Keratinocyte (primary cell): ENCODE results near the gene DNASE1L2. TPM values are rescaled to one million over a fixed set of nuclear protein-coding genes. Genes with fewer than 3 reads are reported as not detected.
"Not testable (repeated sequence)": the region's sequence is repeated elsewhere in the genome, so short reads cannot be mapped to it uniquely, and the experiment has no call there.

Source experiments
- DNase-seq: peaks from one replicate; pipeline ENCODE4 v3.0.0-alpha.2; 2011; ENCODE audit warnings: low read depth, missing footprints, low spot score
- FAIRE-seq: peaks from 2 replicates; lab custom pipeline; 2011; peaks lifted over from hg19 to GRCh38; lab: Jason Lieb, UNC
- H2AFZ ChIP-seq: 2 replicates; pipeline ENCODE4 v1.6.0; 2012; ENCODE audit warnings: low read length, control low read depth, inconsistent platforms; ENCODE audit not compliant: control insufficient read depth
- H3K27ac ChIP-seq: 2 replicates; pipeline ENCODE4 v1.5.1; 2011; ENCODE audit warnings: low read length; ENCODE audit not compliant: control insufficient read depth, insufficient read depth
- H3K27me3 ChIP-seq: 3 replicates; pipeline ENCODE4 v1.6.0; 2011; ENCODE audit warnings: low read length; ENCODE audit not compliant: control insufficient read depth, insufficient read depth; ENCODE audit errors: extremely low read depth
- H3K36me3 ChIP-seq, 2 experiments: 2 replicates in 1 of 2; 3 replicates in 1 of 2; pipeline ENCODE4 v1.5.1; 2011; ENCODE audit warnings: low read length in 2 of 2, mild to moderate bottlenecking in 1 of 2; ENCODE audit not compliant: control insufficient read depth in 2 of 2, insufficient read depth in 2 of 2; ENCODE audit errors: extremely low read depth in 1 of 2
- H3K4me1 ChIP-seq: 3 replicates; pipeline ENCODE4 v1.5.1; 2011; ENCODE audit warnings: low read length; ENCODE audit not compliant: control insufficient read depth, insufficient read depth; ENCODE audit errors: extremely low read depth
- H3K4me2 ChIP-seq: 3 replicates; pipeline ENCODE4 v1.6.0; 2011; ENCODE audit warnings: low read depth, low read length; ENCODE audit not compliant: control insufficient read depth, insufficient read depth; ENCODE audit errors: extremely low read depth
- H3K4me3 ChIP-seq, 3 experiments: fragments of 200-600 bp in 1 of 3; sonication (generic) in 1 of 3; 2 replicates in 2 of 3; 3 replicates in 1 of 3; pipeline ENCODE4 v1.5.1; 2011 to 2016; ENCODE audit warnings: low read length in 3 of 3, mild to moderate bottlenecking in 3 of 3, control low read depth in 2 of 3, inconsistent platforms in 1 of 3, low read depth in 1 of 3, mixed read lengths in 1 of 3, mixed run types in 1 of 3, moderate library complexity in 1 of 3; ENCODE audit not compliant: control insufficient read depth in 2 of 3, insufficient read depth in 2 of 3; ENCODE audit errors: extremely low read depth in 1 of 3
- H3K79me2 ChIP-seq: 2 replicates; pipeline ENCODE4 v1.6.0; 2012; ENCODE audit warnings: low read length; ENCODE audit not compliant: control insufficient read depth, insufficient read depth
- H3K9ac ChIP-seq: 3 replicates; pipeline ENCODE4 v1.6.0; 2011; ENCODE audit warnings: low read length; ENCODE audit not compliant: control insufficient read depth, insufficient read depth; ENCODE audit errors: extremely low read depth
- H3K9me1 ChIP-seq: 3 replicates; pipeline ENCODE4 v1.6.0; 2011; ENCODE audit warnings: low read length; ENCODE audit not compliant: control insufficient read depth, insufficient read depth; ENCODE audit errors: extremely low read depth
- H3K9me3 ChIP-seq: 2 replicates; pipeline ENCODE4 v1.5.1; 2012; ENCODE audit warnings: low read depth, low read length; ENCODE audit not compliant: control insufficient read depth
- H4K20me1 ChIP-seq: 3 replicates; pipeline ENCODE4 v1.6.0; 2011; ENCODE audit warnings: low read length; ENCODE audit not compliant: control insufficient read depth, insufficient read depth; ENCODE audit errors: extremely low read depth
- EZH2 ChIP-seq: IDR thresholded peaks from one replicate; pipeline ENCODE4 v1.6.1; 2012; ENCODE audit warnings: inconsistent platforms, mild to moderate bottlenecking, low read length, moderate library complexity
- dilution Hi-C: fragments of 300-500 bp; cut with MboI; formaldehyde crosslinking; loops from one replicate; pipeline ENCODE4 v1.7.0; 2020; ENCODE audit warnings: low sequenced_read_pairs; ENCODE audit not compliant: extremely low pct_ligation_motif_present
- polyA plus RNA-seq, 5 experiments: library from polyadenylated mRNA; depleted of rRNA in 3 of 5; stranded (reverse) in 3 of 5; stranded (forward) in 1 of 5; unstranded in 1 of 5; fragments of >200 nt; gene quantifications; 1 replicate in 1 of 5; 2 replicates in 3 of 5; 3 replicates in 1 of 5; pipeline versions ENCODE4 v1.2.1 to v1.2.3, GENCODE V29; 2011 to 2012; ENCODE audit warnings: missing spikeins in 2 of 5, low read depth in 1 of 5, low replicate concordance in 1 of 5
- TF ChIP-seq, protein P1 (sequence below), 3 experiments: IDR thresholded peaks in 1 of 3; conservative IDR thresholded peaks in 1 of 3; optimal IDR thresholded peaks in 1 of 3; 2 replicates in 2 of 3; 3 replicates in 1 of 3; pipeline versions ENCODE3 to v1.5.1; 2011; ENCODE audit warnings: low read length in 3 of 3, mild to moderate bottlenecking in 3 of 3, moderate library complexity in 2 of 3, control low read depth in 1 of 3, inconsistent platforms in 1 of 3; ENCODE audit not compliant: insufficient read depth in 2 of 3; ENCODE audit errors: extremely low read depth in 1 of 3

Gene DNASE1L2
- polyA plus RNA-seq, 1 donor (not counting 4 experiments of a cell fraction or from before 2014, with no cell fraction given) = 0.31 TPM

DNA sequence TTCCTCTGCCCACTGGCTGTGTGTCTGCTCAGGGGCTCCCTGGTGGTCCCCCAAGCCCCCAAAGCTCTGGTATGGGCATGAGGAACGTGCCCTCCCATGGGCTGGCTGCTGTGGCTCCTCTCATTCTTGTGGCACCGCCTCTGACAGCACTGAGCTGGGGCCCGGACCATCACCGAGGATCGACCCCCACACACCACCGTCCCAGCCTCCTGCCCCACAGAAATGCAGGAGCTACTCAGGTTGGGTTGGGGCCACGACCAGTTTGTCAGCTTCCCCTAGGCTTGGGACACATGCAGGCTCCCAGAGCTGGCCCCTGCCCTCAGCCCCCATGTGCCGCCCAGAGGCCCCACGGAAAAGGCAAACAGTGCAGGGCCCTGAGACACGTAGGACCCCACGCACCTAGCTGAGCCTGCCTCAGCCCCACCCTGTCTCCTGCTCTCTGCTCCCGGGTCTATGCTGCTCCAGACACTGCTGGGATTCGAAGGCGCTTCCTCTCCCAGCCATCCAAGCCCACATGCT, 36.6 kb upstream of the DNASE1L2 start:
- H3K79me2 ChIP-seq = no peaks in the 10 kb centered on the region
- no peak overlapping the region for H2AFZ ChIP-seq
- no peak overlapping the region for H3K4me3 ChIP-seq
- no peak overlapping the region for H3K9ac ChIP-seq
- dilution Hi-C loops = no loop called here
- TF ChIP-seq, protein P1, sequence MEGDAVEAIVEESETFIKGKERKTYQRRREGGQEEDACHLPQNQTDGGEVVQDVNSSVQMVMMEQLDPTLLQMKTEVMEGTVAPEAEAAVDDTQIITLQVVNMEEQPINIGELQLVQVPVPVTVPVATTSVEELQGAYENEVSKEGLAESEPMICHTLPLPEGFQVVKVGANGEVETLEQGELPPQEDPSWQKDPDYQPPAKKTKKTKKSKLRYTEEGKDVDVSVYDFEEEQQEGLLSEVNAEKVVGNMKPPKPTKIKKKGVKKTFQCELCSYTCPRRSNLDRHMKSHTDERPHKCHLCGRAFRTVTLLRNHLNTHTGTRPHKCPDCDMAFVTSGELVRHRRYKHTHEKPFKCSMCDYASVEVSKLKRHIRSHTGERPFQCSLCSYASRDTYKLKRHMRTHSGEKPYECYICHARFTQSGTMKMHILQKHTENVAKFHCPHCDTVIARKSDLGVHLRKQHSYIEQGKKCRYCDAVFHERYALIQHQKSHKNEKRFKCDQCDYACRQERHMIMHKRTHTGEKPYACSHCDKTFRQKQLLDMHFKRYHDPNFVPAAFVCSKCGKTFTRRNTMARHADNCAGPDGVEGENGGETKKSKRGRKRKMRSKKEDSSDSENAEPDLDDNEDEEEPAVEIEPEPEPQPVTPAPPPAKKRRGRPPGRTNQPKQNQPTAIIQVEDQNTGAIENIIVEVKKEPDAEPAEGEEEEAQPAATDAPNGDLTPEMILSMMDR (optimal IDR thresholded peaks at IDR 0.05 in 1 of 3, IDR thresholded peaks at IDR 0.05 in 1 of 3, conservative IDR thresholded peaks at IDR 0.05 in 1 of 3; ENCODE audit: extremely low read depth in 1 of 3, insufficient read depth in 2 of 3, low read length in 3 of 3) = no peak
- TF ChIP-seq EZH2 = no peak
- H3K4me1 ChIP-seq = peaks cover 16% of the 10 kb centered on the region
- no peaks in the 10 kb centered on the region for H3K9me1 ChIP-seq
- H3K27me3 ChIP-seq = peaks cover 23% of the 10 kb centered on the region
- H3K36me3 ChIP-seq = no peaks in the 10 kb centered on the region
- H3K27ac ChIP-seq = no peak overlapping the region
- H3K9me3 ChIP-seq = no peaks in the 10 kb centered on the region
- H3K4me2 ChIP-seq = no peak overlapping the region
- FAIRE-seq (no peak), DNase-seq (no peak)
- H4K20me1 ChIP-seq = no peaks in the 10 kb centered on the region

DNA sequence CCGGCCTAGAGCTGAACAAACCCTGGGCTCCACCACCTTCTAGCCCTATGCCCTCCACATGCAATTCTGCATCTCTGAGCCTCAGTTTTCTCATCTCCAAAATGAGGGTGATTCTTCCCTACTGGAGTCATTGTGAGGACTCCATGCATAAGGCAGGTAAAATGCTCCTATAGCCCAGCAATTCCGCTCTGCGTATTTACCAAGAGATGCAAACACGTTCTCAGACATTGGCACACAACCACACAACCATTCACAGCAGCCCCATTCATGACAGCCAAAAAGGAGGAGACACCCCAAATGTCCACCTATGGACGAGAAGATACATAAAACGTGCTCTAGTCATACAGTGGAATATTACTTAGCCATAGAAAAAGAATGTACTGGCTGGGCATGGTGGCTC, 35.9 kb upstream of the DNASE1L2 start:
- no peak overlapping the region for H3K27ac ChIP-seq
- H3K27me3 ChIP-seq = peaks cover 17% of the 10 kb centered on the region
- TF ChIP-seq, protein P1 (optimal IDR thresholded peaks at IDR 0.05 in 1 of 3, IDR thresholded peaks at IDR 0.05 in 1 of 3, conservative IDR thresholded peaks at IDR 0.05 in 1 of 3; ENCODE audit: extremely low read depth in 1 of 3, insufficient read depth in 2 of 3, low read length in 3 of 3) = no peak
- TF ChIP-seq EZH2 = no peak
- peaks cover 15% of the 10 kb centered on the region for H3K4me1 ChIP-seq
- H3K36me3 ChIP-seq = no peaks in the 10 kb centered on the region
- no peaks in the 10 kb centered on the region for H3K79me2 ChIP-seq
- DNase-seq (no peak), FAIRE-seq (no peak)
- H3K9ac ChIP-seq = no peak overlapping the region
- dilution Hi-C loops = no loop called here
- no peaks in the 10 kb centered on the region for H4K20me1 ChIP-seq
- no peak overlapping the region for H3K4me3 ChIP-seq
- no peaks in the 10 kb centered on the region for H3K9me1 ChIP-seq
- no peaks in the 10 kb centered on the region for H3K9me3 ChIP-seq
- H2AFZ ChIP-seq = no peak overlapping the region
- no peak overlapping the region for H3K4me2 ChIP-seq

DNA sequence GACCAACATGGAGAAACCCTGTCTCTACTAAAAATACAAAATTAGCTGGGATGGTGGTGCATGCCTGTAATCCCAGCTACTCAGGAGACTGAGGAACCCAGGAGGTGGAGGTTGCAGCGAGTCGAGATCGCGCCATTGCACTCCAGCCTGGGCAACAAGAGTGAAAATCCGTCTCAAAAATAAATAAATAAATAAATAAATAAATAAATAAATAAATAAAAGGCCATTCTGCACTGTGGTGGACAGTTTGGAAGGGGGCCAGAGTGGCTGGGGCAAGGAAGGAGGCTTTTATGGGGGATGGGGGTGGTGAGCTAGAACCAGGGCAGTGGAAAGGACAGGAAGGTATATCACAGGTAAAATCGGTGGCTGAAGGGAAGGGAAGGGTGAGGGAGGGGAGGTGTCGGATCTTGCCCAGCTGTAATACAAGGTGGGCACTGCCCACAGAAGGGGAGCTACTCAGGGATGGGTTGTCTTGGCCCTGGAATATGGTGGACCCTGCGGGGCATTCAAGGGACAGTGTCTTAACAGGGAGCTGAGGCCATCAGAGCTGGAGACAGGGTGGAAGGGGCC, 33.0 kb upstream of the DNASE1L2 start:
- H3K27me3 ChIP-seq, H3K79me2 ChIP-seq, FAIRE-seq, H2AFZ ChIP-seq, H3K9me1 ChIP-seq, H3K4me3 ChIP-seq, H3K4me2 ChIP-seq, H4K20me1 ChIP-seq, H3K9me3 ChIP-seq, dilution Hi-C loops, DNase-seq, H3K27ac ChIP-seq, H3K9ac ChIP-seq: not testable (repeated sequence)
- Histone ChIP-seq H3K36me3 (peaks cover 4 to 11% of the 10 kb centered on the region in 2 experiments), H3K4me1 (peaks cover 14% of the 10 kb centered on the region)
